ENCODE results near the gene ECM2.

ECM2 gene

DNA sequence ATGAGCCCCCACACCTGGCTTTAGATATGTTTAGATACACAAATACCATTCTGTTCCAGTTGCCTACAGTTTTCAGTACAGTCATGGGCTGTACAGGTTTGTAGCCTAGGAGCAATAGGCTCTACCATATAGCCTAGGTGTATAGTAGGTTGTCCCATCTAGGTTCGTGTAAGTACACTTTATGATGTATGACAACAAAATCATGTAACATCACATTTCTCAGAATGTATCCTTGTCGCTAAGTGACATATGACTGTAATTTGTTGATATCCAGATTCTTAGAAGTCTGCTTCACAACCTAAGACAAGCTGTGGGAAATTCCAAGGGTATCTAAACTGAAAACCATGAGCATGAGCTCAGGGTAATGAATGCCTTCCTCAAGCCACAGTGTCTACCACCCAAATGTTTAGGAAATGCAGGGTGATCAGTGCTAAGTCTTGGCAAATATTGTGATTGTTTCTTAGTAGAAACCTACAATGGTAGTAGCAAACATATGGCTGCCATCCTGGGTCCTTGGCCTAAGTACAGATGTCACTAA, 8.4 kb downstream of the ECM2 start:
- no peak for DNase-seq

DNA sequence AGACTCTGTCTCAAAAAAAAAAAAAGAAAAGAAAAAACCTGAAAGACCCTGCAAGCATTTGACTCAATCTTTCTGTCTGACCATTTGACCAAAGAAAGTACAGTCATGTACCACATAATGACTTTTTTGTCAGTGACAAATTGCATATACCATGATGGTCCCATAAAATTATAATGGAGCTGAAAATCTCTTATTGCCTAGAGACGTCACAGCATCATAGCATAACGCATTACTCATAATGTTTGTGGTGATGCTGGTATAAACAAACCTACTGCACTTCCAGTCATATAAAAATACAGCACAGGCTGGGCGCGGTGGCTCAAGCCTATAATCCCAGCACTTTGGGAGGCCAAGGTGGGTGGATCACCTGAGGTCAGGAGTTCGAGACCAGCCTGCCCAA, 10.5 kb downstream of the ECM2 start:
- no peak for DNase-seq

DNA sequence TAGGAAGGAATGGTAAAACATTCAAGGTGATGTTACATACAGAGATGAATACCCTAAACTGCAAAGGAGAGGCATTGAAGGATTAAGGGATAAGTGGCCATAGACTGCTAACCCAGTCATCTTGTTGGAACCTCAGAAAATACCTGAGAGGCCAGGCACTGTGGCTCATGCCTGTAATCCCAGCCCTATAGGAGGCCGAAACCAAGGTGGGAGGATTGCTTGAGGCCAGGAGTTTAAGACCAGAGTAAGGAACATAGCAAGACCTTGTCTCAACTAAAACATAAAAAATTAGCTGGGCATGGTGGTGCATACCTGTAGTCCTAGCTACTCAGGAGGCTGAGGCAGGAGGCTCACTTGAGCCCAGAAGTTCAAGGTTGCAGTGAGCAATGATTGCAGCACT, 10.9 kb downstream of the ECM2 start:
- DNase-seq, result no peak

DNA sequence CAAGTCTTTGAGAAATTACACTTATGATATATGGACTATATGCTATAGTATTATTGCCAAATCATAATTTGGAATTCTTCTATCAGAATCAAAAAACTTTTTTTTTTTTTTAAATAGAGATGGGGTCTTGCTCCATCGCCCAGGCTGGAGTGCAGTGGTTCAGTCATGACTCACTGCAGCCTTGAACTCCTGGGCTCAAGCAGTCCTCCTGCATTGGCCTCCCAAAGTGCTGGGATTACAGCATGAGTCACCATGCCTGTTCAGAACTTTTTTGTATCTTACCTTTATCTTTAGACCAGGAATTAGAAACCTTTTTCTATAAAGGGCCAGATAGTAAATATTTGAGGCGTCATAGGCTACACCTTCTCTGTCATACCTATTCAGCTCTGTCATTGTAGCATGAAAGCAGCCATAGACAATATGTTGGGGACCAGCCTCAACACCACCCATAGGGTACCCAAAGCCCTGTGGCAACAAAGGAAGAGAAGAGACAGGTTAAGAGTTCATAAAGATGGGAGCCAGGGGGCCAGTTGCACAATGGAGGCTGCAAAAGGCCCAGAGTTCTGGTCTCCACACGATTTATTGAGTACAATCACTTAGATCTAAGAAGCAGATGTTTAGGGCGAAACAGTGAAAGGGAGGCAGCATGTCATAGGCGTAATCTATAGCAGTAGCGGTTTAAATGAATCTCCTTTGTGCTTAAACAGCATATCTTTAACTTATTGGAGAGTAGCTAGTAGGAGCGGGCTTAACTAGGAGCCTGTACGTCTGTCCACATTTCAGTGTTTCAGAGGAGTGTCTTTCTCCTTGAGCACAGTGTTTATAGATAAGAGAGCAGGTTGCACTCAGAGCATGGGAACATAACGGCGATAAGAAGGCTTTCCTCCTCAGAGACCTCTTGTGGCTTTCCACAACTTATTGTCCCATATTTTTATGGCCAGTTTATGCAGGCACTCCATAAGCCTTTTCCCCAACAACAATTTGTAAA, 12.5 kb downstream of the ECM2 start:
- DNase-seq, result no peak

DNA sequence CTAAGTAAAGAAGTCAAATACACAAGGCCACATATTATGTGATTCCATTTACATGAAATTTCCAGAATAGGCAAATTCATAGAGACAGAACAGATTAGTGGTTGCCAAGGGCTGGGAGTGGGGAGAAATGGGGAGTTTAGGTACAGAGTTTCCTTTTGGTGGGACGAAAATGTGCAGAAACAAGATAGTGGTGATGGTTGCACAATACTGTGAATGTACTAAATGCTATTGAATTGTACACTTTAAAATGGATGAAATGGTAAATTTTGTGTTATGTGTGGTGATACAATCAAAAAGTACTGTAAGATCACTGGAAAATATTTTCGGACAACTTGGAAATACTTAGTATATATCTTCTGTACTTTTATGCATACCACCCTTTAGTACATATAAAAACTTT, 15.0 kb downstream of the ECM2 start:
- no peak for DNase-seq

DNA sequence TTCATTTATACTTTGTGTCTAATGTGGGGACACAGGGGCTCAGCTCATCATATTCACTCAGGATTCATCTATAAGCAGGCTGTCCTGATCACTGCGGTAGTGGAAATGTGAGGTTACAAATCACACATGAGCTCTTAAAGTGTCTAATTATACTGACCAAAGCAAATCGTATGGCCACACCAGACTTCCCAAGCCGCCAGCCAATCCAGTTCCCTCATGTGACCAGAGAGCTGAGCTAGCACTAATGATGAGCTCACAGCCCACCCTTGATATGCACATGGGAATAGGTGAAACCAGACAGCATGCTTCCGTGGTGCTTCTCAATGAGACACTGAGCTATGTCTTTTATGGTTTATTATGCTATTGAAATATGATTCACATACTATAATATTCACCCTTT, 17.6 kb downstream of the ECM2 start:
- DNase-seq, result no peak

DNA sequence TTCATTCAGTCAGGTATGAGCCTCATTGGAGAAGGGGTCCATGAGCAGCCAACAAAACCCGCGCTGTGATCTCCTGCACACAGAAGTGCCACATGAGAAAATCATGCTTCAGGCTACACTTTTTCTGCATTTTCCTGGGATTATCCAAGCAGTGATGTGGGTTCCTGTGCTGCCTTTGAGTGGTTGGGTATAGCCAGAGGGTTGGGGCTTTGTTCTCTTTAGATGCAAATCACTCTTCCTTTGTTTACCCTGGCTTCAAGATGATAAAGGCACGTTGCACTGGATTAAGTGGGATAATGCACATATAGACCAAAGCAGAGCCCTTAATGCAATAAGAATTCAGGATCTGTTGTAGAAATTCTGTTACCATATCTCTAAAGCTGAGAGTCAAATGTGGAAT, 18.7 kb downstream of the ECM2 start:
- DNase-seq, result no peak

DNA sequence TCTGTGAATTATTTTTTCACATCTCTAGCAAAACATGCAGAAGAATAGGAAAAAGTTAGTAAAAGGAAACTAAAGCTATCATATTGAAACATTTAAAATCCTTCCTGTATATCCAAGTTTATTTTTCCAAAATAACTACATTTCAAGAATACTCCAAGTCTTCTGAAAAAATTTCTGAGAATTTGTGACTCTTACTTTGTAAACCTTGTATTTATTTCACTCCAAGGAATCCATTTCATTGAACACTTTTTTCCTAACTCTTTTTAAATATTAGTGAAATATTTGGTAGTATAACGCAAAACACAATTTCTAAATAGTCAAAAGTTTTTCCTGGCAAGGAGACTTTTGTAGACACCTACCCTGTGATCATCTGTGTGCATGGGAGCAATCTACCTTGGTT, 19.3 kb downstream of the ECM2 start:
- no peak for DNase-seq

DNA sequence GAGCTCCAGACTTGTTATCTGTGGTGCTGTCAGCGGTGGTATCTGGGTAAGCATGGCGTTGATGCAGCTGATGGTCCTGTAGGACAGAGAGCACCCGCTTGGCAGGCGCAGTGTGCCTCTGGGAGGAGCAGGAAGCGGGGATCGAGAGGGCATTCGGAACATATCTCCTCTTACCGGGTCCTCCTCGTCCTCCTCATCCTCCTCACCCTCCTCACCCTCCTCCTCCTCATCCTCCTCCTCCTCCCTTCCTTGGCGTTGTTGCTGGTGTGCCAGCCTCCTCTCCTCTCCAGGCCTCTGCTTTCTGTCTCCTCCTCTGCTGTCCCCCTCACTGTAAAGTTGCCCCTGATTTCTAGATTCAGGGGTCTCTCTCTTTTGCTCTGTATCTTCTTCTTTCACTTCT, 21.2 kb downstream of the ECM2 start:
- DNase-seq, result no peak

DNA sequence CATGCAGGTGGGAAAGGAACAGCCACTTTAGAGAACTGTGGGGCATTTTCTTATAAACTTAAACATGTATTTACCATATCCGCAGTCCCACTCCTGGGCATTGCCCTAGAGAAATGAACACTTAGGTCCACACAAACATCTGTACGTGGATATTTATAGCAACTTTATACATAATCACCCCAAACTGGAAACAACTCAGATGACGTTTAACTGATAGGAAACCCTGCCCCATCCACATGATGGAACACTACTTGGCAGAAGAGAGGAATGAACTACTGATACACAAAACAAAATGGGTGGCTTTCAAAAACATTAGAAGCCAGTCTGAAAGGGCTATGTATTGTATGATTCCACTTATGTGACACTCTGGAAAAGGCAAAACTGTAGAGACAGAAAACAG, 22.4 kb downstream of the ECM2 start:
- DNase-seq, result no peak

DNA sequence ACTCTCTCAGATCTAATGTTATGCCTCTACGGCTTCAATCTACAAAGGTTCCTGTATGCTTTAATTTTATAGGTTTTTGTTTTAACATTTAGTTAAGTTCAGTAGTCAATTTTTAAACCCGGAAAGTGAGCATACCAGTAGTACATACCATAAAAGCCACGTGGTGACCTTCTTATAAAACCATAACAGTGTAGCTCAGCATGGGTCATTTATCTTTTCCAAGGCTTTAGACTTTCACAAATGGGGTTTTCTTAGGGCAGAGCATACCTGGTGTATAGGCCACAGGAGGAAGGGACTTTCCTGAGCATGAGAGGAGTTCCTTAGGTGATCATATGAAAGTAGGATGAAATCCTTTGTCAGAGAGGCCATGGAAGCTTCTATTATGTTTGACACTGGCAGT, 23.2 kb downstream of the ECM2 start:
- no peak for DNase-seq

DNA sequence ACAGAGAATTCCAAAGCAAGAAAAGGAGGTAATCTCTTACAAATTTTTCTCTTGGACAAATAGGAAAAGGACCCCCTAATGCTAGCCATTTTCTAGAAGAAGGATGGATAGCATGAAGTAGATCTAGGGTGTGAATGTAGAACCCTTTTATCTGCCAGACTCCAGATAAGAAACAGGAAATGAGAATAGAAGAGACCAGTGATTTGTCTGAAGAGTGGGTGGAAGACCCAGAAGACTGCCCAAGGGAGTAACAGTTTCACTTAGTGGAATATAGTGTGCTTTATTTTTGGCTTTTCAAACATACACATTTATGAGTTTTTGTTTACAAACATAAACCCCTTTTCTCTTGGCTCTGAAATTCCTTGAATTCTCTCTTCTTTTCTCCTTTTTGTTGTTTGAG, 25.0 kb downstream of the ECM2 start:
- DNase-seq, result no peak

DNA sequence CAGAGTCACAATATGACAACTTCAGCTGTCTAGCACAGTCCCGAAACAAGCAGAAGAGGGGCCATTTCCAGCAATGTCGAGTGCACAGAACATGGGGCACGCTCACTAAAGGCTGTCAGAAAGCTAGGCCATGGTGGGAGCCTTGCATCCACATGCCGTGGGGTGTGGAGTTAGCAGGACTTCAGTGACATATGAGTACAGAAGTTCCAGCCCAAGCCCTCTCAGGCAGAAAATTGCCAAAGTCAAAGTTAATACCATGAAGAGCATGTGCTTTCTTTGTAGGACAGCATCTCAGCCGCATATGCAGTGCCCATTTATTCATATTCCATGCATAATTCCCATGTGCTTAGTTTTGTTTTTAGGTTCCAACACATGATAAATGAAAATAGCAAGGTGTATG, 26.7 kb downstream of the ECM2 start:
- no peak for DNase-seq

DNA sequence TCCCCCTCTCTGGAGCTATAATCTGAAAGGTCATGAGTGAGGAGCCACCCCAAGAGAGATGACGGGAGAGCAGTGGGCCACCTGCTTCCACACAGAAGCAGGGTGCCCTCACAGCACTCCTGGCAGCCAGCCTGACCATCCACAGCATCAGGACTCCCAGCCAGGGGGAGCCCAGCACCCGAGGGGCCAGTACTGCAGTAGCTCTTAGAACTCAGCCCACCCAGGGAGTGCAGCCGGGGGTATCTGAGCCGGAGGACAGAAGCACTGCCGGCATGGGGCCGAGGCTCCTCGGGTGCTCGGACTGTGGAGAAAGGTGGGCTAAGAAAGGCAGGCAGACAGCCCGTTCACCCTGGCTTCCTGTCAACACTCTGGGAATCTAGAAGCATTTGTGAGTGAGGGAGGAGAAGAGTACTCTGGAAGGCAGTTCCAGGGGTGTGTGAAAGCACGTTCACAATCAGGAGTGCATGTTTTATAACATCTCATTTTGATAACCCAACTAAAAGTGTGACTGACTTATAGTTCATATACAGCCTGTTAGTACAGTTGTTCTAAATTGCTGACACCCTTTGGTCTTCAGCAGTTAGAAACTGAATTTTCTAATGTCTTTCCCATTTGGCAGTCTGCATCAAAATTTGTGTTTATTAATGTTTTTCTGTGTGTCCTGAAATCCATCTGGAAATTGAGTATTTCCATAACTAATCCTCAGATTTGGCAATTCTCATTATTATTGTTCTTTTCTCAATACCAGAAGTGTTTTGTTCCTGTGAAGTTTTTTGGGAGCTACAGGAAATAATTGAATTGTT, 27.6 kb downstream of the ECM2 start:
- DNase-seq, result no peak

DNA sequence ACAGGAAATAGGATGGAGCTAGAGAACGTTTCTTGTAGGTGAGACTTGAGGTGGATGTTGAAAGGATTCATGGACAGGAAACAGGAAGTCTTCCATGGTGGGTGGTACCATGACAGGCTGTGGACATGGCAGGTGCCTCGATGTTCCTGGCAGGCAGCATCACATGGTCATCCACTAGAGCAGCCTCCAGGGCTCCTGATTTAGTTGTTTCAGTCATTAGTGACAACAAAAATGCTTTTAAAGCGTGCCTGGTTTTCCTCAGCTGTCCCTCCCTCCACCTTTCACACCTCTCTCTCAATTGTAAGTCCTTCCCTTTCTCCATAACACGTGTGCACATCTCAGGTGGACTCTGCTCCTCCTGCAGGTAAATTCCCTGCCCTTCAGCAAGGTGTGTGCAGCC, 28.3 kb downstream of the ECM2 start:
- no peak for DNase-seq

DNA sequence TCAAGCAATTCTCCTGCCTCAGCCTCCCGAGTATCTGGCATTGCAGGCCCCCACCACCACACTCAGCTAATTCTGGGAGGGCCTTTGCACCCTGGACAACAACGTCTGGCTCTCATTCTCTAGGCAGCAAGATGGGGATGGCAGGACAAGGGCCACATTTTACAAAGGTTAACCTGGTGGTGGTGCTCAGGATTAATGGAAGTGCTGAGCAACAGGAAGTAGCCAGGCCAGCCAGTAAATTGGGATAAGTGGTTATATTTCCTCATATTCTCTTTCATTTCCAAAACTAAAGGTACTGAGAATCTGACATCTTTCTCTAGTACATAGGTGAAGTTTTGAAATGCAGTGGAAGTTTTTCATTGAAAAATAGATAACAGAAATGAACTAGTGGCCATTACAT, 28.8 kb downstream of the ECM2 start:
- DNase-seq, result no peak

DNA sequence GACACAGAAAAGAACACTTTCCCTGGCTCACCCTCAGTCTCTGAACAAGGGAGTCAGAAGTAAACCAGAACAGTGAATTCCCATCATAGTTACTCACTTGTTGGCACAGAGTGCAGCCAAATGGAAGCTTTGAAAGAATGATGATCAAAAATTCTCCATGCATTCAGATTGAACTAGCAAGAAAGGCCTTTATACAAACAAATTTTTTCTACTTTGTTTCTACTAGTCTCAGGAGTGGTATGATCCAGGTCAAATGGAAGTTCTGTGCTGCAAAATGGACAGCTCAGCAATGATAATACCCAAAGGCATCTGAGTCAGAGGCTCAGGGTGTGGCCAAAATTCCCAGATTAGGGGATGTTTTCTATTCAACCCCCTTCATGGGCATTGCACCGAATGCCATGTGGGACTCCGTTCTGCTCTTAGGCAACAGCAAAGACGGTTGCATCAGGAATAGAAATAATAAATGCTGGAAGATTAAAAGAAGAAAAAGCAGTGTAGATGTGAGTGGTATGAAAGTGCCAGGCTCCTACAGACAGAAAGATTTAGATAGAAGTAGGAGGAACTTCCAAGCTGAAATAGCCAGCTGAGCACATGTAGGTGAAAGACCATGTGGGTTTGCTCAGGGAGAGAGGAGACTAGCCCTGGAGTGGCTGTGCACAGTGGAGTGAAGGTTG, 29.5 kb downstream of the ECM2 start:
- no peak for DNase-seq

DNA sequence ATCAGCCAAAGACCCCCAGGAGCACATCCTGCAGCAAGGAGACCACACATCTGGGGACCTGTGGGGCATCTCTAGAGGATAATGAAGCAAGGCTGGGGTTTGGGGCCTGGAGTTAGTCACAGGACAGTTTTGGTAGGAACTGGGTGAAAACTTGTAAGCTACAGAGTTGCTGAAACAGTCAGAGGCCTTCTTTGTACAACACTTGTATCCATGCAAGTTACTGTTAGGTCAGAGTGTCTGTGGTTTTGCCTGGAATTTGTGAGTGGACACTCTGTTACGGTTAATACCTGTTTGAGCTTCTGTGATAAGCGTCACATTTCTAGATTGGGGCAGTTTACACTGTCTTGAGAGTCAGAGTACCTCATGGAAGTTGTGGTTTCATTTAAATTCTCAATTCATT, 30.9 kb downstream of the ECM2 start:
- DNase-seq, result no peak

DNA sequence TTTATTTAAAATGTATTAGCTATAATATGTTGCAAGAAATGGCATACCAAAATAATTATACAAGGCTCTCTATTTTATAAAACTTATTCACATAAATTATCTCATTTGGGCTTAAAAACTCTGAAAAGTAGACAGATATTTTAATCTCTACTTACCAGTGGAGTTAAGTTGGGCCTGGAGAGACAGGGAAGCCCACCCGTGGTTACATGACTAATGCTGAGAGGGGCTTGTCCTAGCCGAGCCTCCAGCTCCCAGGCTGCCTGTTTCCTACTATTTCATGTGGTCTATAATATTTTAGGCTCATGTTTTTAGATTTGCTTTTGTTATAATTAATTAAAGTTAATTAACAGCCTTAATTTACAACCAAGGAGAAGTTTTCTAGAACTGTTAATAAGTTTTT, 32.6 kb downstream of the ECM2 start:
- no peak for DNase-seq

DNA sequence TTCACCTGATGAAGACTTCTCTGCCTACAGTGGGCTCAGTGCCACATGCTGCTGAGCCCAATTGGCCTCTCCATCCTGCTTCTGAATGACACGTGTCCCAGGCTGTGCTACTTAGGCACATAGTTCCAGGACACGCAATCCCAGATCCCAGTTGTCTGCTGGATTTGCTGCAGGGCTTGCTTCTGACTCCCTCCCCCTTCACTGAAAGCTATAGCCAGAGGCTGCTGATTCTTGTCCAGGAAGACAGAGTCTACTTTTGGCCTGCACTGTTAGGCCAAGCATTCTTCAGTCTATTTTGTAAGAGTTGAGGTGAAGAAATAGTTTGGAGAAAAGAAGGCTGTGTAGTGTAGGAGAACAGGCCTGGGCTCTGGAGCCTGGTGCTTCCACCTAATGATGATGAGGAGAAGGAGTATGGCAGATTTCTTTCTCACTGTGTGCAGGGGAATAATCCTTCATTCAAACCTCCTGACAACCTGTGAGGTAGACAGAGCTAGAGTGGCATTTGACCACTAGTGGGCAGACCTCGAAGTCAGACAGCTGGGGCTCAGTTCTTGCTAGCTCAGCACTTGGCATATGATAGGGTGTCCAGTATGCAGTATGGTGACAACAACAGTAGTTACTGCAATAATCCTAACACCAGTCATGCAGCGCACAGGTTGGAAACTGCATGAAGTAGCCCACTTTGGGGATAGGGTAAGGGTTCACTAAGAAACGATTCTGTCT, 34.0 kb downstream of the ECM2 start:
- no peak for DNase-seq

DNA sequence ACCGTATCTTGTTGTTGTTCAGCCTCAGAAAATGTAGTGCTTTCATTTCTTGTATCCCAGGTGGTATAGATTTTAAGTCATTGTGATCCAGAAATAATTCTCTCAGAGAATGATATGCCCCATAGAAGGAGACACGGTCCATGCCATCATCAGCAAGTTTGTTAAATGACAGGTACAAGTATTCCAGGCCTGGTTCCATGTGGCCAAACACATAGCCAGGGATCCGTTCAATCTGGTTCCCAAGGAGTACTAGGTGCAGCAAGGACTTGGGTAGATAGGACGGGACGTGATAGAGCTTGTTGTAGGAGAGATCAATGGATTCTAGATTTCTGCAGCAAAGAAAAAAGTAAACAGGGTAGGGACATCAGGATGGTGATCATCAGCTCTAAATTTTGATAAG, 35.1 kb downstream of the ECM2 start:
- no peak for DNase-seq

DNA sequence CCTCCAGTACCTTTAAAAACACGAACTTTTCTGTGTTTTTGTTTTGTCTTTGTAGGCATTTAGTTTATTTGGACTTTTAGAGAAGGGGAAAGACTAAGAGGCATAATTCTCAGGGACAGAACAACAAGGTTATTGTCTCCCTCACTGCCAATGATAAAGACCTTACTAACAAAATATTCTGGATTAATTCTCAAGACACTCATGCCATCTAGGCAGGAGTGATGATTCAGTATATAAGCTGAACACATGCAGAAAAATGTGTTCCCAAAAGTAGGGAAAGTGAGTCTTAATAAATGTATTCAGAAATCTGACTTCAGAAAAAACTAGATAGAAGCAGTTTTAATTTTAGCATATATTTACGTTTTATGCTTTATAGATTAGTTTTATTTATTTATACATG, 36.1 kb downstream of the ECM2 start:
- no peak for DNase-seq

Measured in CD4-positive, alpha-beta T cell treated with Interleukin-1 beta for 1 hour (primary cell).